GM23338 (cell line): ENCODE results near the gene JARID2.

Source experiments
- CTCF ChIP-seq, 2 experiments: fragments of 200-600 bp in 1 of 2; sonication (generic) in 1 of 2; conservative IDR thresholded peaks; 2 replicates each; pipeline versions ENCODE4 v1.5.1 to v1.6.1; 2016 to 2017; ENCODE audit warnings: antibody characterized with exemption in 2 of 2, low read depth in 2 of 2, mild to moderate bottlenecking in 2 of 2, moderate library complexity in 1 of 2
- EZH2 ChIP-seq: fragments of 200-600 bp; sonication (generic); IDR thresholded peaks from one replicate; pipeline ENCODE4 v1.8.0; 2017; ENCODE audit warnings: antibody characterized with exemption, mild to moderate bottlenecking, low read depth; ENCODE audit not compliant: unreplicated experiment
- EZH2phosphoT487 ChIP-seq: fragments of 200-600 bp; sonication (generic); IDR thresholded peaks from one replicate; pipeline ENCODE4 v1.8.1; 2018; ENCODE audit warnings: antibody characterized with exemption; ENCODE audit not compliant: unreplicated experiment
- JUNB ChIP-seq: IDR thresholded peaks from one replicate; pipeline ENCODE4 v1.6.1; 2016; ENCODE audit warnings: antibody characterized with exemption; ENCODE audit not compliant: unreplicated experiment
- POLR2AphosphoS5 ChIP-seq: IDR thresholded peaks from 2 replicates; pipeline ENCODE4 v1.6.1; 2016; ENCODE audit warnings: antibody characterized with exemption, low read depth
- ZNF114 ChIP-seq: fragments of 250-450 bp; sonication (Bioruptor Pico); IDR thresholded peaks from 2 replicates; pipeline ENCODE4 v1.5.0; 2020; ENCODE audit warnings: mild to moderate bottlenecking, moderate library complexity

GRCh38 chr6:15252195-15252594 lies 6.3 kb downstream of the JARID2 start:
- TF ChIP-seq CTCF (conservative IDR thresholded peaks at IDR 0.05; ENCODE audit: low read depth in 2 of 2), result no peak
- TF ChIP-seq EZH2, result no peak
- no peak for TF ChIP-seq POLR2AphosphoS5
- no peak for TF ChIP-seq ZNF114
- no peak for TF ChIP-seq JUNB
- TF ChIP-seq EZH2phosphoT487, result no peak
